ENCODE data around the gene NSFL1C. TPM values are rescaled to one million over a fixed set of nuclear protein-coding genes. Genes with fewer than 3 reads are reported as not detected.

NSFL1C gene
- total and polyA plus RNA-seq, 2 experiments from 2014 or later, result 22.2 to 84.2 TPM

GRCh38 chr20:1456300-1456699 is 10.3 kb downstream of the NSFL1C start:
- Histone ChIP-seq H3K79me2 (ENCODE audit: insufficient read depth) (peaks cover 40% of the 10 kb centered on the region), H3K9me3 (ENCODE audit: low read depth) (no peaks in the 10 kb centered on the region), H3K9me2 (ENCODE audit: insufficient read depth) (no peaks in the 10 kb centered on the region), H3F3A (ENCODE audit: insufficient read depth) (no peaks in the 10 kb centered on the region; the same call in 1 of the 2 replicates), H3K27me3 (replicated peaks; ENCODE audit: insufficient read depth) (no peaks in the 10 kb centered on the region), H3K4me3 (no peak overlapping the region), H3K4me2 (ENCODE audit: unreplicated experiment) (no peak overlapping the region), H3K27ac (no peak overlapping the region), H3K4me1 (ENCODE audit: insufficient read depth) (no peaks in the 10 kb centered on the region; the same call in 1 of the 2 replicates), H2AFZ (no peak overlapping the region), H3K36me3 (ENCODE audit: low read depth) (peaks cover 67% of the 10 kb centered on the region), H3K9ac (no peak overlapping the region), H4K20me1 (ENCODE audit: insufficient read depth) (no peaks in the 10 kb centered on the region; the same call in 1 of the 2 replicates)
- TF ChIP-seq EZH2 (IDR thresholded peaks at IDR 0.05; ENCODE audit: insufficient read depth, poor library complexity, severe bottlenecking) (no peak), EZH2phosphoT487 (IDR thresholded peaks at IDR 0.05; ENCODE audit: insufficient read depth, low read depth) (no peak)
- DNase-seq, result peak; percentile 20
- in situ Hi-C loops (cut with MboI), result no loop called here
- WGBS, 2 experiments (ENCODE audit: low coverage in 1 of 2, low lambda C conversion rate in 2 of 2, missing lambda C conversion rate in 2 of 2), result 90% methylated on average over 5 of the region's 5 CpGs

- Histone ChIP-seq H3K36me3 (ENCODE audit: low read depth) (peaks cover 74% of the 10 kb centered on the region), H3K4me3 (no peak overlapping the region), H3K9me3 (ENCODE audit: low read depth) (no peaks in the 10 kb centered on the region), H3K4me1 (ENCODE audit: insufficient read depth) (no peaks in the 10 kb centered on the region; the same call in 1 of the 2 replicates), H3K9me2 (ENCODE audit: insufficient read depth) (no peaks in the 10 kb centered on the region), H3K27ac (no peak overlapping the region), H3K27me3 (replicated peaks; ENCODE audit: insufficient read depth) (no peaks in the 10 kb centered on the region), H3K9ac (no peak overlapping the region), H2AFZ (no peak overlapping the region), H3K79me2 (ENCODE audit: insufficient read depth) (no peaks in the 10 kb centered on the region), H3K4me2 (ENCODE audit: unreplicated experiment) (no peak overlapping the region), H4K20me1 (ENCODE audit: insufficient read depth) (no peaks in the 10 kb centered on the region), H3F3A (ENCODE audit: insufficient read depth) (no peaks in the 10 kb centered on the region)
- TF ChIP-seq EZH2phosphoT487 (IDR thresholded peaks at IDR 0.05; ENCODE audit: insufficient read depth, low read depth) (no peak), EZH2 (IDR thresholded peaks at IDR 0.05; ENCODE audit: insufficient read depth, poor library complexity, severe bottlenecking) (no peak)
- in situ Hi-C loops (cut with MboI), result no loop called here
- DNase-seq, result peak; percentile 32
Observed at GRCh38 chr20:1450926-1451491, 15.6 kb downstream of the NSFL1C start.

- Histone ChIP-seq H3K4me3 (no peak overlapping the region), H3K9me3 (ENCODE audit: low read depth) (no peaks in the 10 kb centered on the region), H3F3A (ENCODE audit: insufficient read depth) (peaks cover under 1% of the 10 kb centered on the region; the same call in 1 of the 2 replicates), H3K9ac (no peak overlapping the region), H2AFZ (no peak overlapping the region), H3K36me3 (ENCODE audit: low read depth) (peaks cover 81% of the 10 kb centered on the region), H3K4me1 (ENCODE audit: insufficient read depth) (no peaks in the 10 kb centered on the region), H3K27ac (no peak overlapping the region), H3K4me2 (ENCODE audit: unreplicated experiment) (no peak overlapping the region), H3K27me3 (replicated peaks; ENCODE audit: insufficient read depth) (no peaks in the 10 kb centered on the region), H4K20me1 (ENCODE audit: insufficient read depth) (no peaks in the 10 kb centered on the region), H3K9me2 (ENCODE audit: insufficient read depth) (no peaks in the 10 kb centered on the region), H3K79me2 (ENCODE audit: insufficient read depth) (no peaks in the 10 kb centered on the region)
- in situ Hi-C loops (cut with MboI), result no loop called here
- no peak for TF ChIP-seq EZH2phosphoT487 (IDR thresholded peaks at IDR 0.05; ENCODE audit: insufficient read depth, low read depth)
- TF ChIP-seq EZH2 (IDR thresholded peaks at IDR 0.05; ENCODE audit: insufficient read depth, poor library complexity, severe bottlenecking), result no peak
- WGBS, 2 experiments (ENCODE audit: low coverage in 1 of 2, low lambda C conversion rate in 2 of 2, missing lambda C conversion rate in 2 of 2), result 95 to 97% methylated on average over 6 of the region's 6 CpGs
- DNase-seq, result no peak
Observed at GRCh38 chr20:1449370-1449769, 17.3 kb downstream of the NSFL1C start.

- H3K4me1 ChIP-seq (ENCODE audit: insufficient read depth), result no peaks in the 10 kb centered on the region
- H3K27me3 ChIP-seq (replicated peaks; ENCODE audit: insufficient read depth), result no peaks in the 10 kb centered on the region
- in situ Hi-C loops (cut with MboI), result no loop called here
- DNase-seq, result no peak
- WGBS, 2 experiments (ENCODE audit: low coverage in 1 of 2, low lambda C conversion rate in 2 of 2, missing lambda C conversion rate in 2 of 2), result 84 to 88% methylated on average over 4 of the region's 4 CpGs
- H3K9ac ChIP-seq, result no peak overlapping the region
- H3K36me3 ChIP-seq (ENCODE audit: low read depth), result peaks cover 75% of the 10 kb centered on the region
- no peak overlapping the region for H3K27ac ChIP-seq
- H3K4me3 ChIP-seq, result no peak overlapping the region
- no peaks in the 10 kb centered on the region for H3K79me2 ChIP-seq (ENCODE audit: insufficient read depth)
- no peak overlapping the region for H3K4me2 ChIP-seq (ENCODE audit: unreplicated experiment)
- no peak for TF ChIP-seq EZH2phosphoT487 (IDR thresholded peaks at IDR 0.05; ENCODE audit: insufficient read depth, low read depth)
- TF ChIP-seq EZH2 (IDR thresholded peaks at IDR 0.05; ENCODE audit: insufficient read depth, poor library complexity, severe bottlenecking), result no peak
- H4K20me1 ChIP-seq (ENCODE audit: insufficient read depth), result no peaks in the 10 kb centered on the region
- H3F3A ChIP-seq (ENCODE audit: insufficient read depth), result peaks cover 3% of the 10 kb centered on the region; the same call in 1 of the 2 replicates
- H3K9me3 ChIP-seq (ENCODE audit: low read depth), result no peaks in the 10 kb centered on the region
- H3K9me2 ChIP-seq (ENCODE audit: insufficient read depth), result no peaks in the 10 kb centered on the region
- H2AFZ ChIP-seq, result no peak overlapping the region
Observed at GRCh38 chr20:1448081-1448620, 18.5 kb downstream of the NSFL1C start.

Measured in GM23248 (cell line).